Measurements from ENCODE around the gene BACE2. TPM values are rescaled to one million over a fixed set of nuclear protein-coding genes. Genes with fewer than 3 reads are reported as not detected.

Gene BACE2
- polyA plus RNA-seq, 2 of the 4 experiments (the other 2 are of a cell fraction): 15.2 to 26.0 TPM

- no peak overlapping the region for H3K4me3 ChIP-seq
- ATAC-seq (no peak), DNase-seq (ENCODE audit: low read depth in 1 of 2, low spot score in 1 of 2) (no peak), FAIRE-seq (no peak)
- H3K27ac ChIP-seq: no peak overlapping the region
- no peaks in the 10 kb centered on the region for H3K9me3 ChIP-seq
- TF ChIP-seq CHD2 (IDR thresholded peaks at IDR 0.05; ENCODE audit: low read length, partially characterized antibody): no peak
- TF ChIP-seq RAD21 (conservative IDR thresholded peaks at IDR 0.05 in 1 of 2, IDR thresholded peaks at IDR 0.05 in 1 of 2): no peak
- TF ChIP-seq BCL3 (IDR thresholded peaks at IDR 0.05): no peak
- no peak for TF ChIP-seq SREBF2 (IDR thresholded peaks at IDR 0.05)
- no peak for TF ChIP-seq CEBPB (IDR thresholded peaks at IDR 0.05)
- TF ChIP-seq POLR2A (IDR thresholded peaks at IDR 0.05; ENCODE audit: low read length): no peak
- no peak for TF ChIP-seq MYC (IDR thresholded peaks at IDR 0.05; ENCODE audit: borderline replicate concordance, low read length)
- no peak for TF ChIP-seq MAFK (IDR thresholded peaks at IDR 0.05; ENCODE audit: partially characterized antibody)
- no peak for TF ChIP-seq ZSCAN20 (CRISPR knock-in tag; IDR thresholded peaks at IDR 0.05)
- no peak for TF ChIP-seq KDM5A (IDR thresholded peaks at IDR 0.05)
- TF ChIP-seq EHF (CRISPR knock-in tag; IDR thresholded peaks at IDR 0.05): no peak
- no peak for TF ChIP-seq NPAS2 (CRISPR knock-in tag; IDR thresholded peaks at IDR 0.05; ENCODE audit: borderline replicate concordance)
- no peak for TF ChIP-seq JUNB (IDR thresholded peaks at IDR 0.05)
- TF ChIP-seq ZC3H11A (IDR thresholded peaks at IDR 0.05): no peak
- no peak for TF ChIP-seq HEYL (CRISPR knock-in tag; IDR thresholded peaks at IDR 0.05)
- 83% methylated on average over 12 of the region's 12 CpGs for WGBS (ENCODE audit: missing lambda C conversion rate)
- ChIA-PET CTCF (no interaction called here), POLR2A (no interaction called here)
- H3K4me1 ChIP-seq: no peaks in the 10 kb centered on the region
- H3K4me2 ChIP-seq: no peak overlapping the region
These were observed 109.2 kb downstream of the BACE2 start for GRCh38 chr21:41277196-41277595.

GRCh38 chr21:41277846-41278245, 109.9 kb downstream of the BACE2 start:
- ATAC-seq (no peak), FAIRE-seq (no peak), DNase-seq (ENCODE audit: low read depth in 1 of 2, low spot score in 1 of 2) (no peak)
- TF ChIP-seq POLR2AphosphoS2 (conservative IDR thresholded peaks at IDR 0.05; ENCODE audit: low read length): no peak
- no peak for TF ChIP-seq NPAS2 (CRISPR knock-in tag; IDR thresholded peaks at IDR 0.05; ENCODE audit: borderline replicate concordance)
- TF ChIP-seq FOSL2 (IDR thresholded peaks at IDR 0.05): no peak
- no peak for TF ChIP-seq FOSL2 (CRISPR knock-in tag; IDR thresholded peaks at IDR 0.05)
- no peak for TF ChIP-seq HOXB13 (CRISPR knock-in tag; IDR thresholded peaks at IDR 0.05; ENCODE audit: low read depth)
- TF ChIP-seq SMC3 (IDR thresholded peaks at IDR 0.05): no peak
- TF ChIP-seq HES2 (IDR thresholded peaks at IDR 0.05): no peak
- TF ChIP-seq JUNB (IDR thresholded peaks at IDR 0.05): no peak
- no peak for TF ChIP-seq ATOH8 (CRISPR knock-in tag; IDR thresholded peaks at IDR 0.05; ENCODE audit: low read depth)
- no peak for TF ChIP-seq ELK1 (IDR thresholded peaks at IDR 0.05; ENCODE audit: low read depth, low read length)
- no peak for TF ChIP-seq EHF (CRISPR knock-in tag; IDR thresholded peaks at IDR 0.05)
- no peak for TF ChIP-seq RFX5 (IDR thresholded peaks at IDR 0.05)
- TF ChIP-seq BHLHE40 (IDR thresholded peaks at IDR 0.05; ENCODE audit: low read depth, low read length): no peak
- no peak for TF ChIP-seq USF2 (IDR thresholded peaks at IDR 0.05)
- no peak for TF ChIP-seq NFE2L2 (conservative IDR thresholded peaks at IDR 0.05; ENCODE audit: low read length)
- no peak for TF ChIP-seq EHMT2 (IDR thresholded peaks at IDR 0.05; ENCODE audit: low read depth)
- no peak for TF ChIP-seq REST (IDR thresholded peaks at IDR 0.05)
- H3K4me2 ChIP-seq: no peak overlapping the region
- no peak overlapping the region for H3K4me3 ChIP-seq
- no peak overlapping the region for H3K27ac ChIP-seq
- WGBS (ENCODE audit: missing lambda C conversion rate): 83% methylated on average over 4 of the region's 4 CpGs
- H3K9me3 ChIP-seq: no peaks in the 10 kb centered on the region
- CTCF ChIA-PET: no interaction called here
- no peaks in the 10 kb centered on the region for H3K4me1 ChIP-seq
- POLR2A ChIA-PET: no interaction called here
